HTR-8/SVneo (cell line): Measurements from ENCODE around the gene NOVA2.

Experiments used
- DNase-seq: peaks from one replicate; pipeline ENCODE4 v3.0.0; 2011; ENCODE audit warnings: low spot score, mixed read lengths; ENCODE audit not compliant: insufficient read length
- FAIRE-seq: peaks from 2 replicates; lab custom pipeline; 2011; peaks lifted over from hg19 to GRCh38; lab: Jason Lieb, UNC

Gene NOVA2

DNA sequence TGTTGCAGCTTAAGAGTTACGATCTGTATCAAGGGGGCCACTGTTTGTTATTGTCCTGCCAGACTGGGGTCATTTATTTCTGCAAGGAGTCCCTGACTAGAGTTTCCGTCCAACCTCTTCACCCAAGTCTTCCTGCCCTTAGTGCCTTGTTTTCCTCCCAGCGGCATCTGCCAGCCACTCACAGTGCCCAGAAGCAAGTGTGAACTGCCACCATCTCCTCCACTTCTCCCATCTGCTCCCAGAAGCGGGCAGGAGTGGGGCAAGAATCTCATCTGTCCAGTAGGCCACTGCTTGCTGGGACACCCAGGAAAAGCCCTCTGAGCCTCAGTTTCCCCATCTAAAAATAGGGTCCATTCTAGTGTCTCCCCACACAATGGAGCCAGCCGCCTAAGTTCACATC lies 4.0 kb downstream of the NOVA2 start:
- FAIRE-seq (no peak), DNase-seq (no peak)

DNA sequence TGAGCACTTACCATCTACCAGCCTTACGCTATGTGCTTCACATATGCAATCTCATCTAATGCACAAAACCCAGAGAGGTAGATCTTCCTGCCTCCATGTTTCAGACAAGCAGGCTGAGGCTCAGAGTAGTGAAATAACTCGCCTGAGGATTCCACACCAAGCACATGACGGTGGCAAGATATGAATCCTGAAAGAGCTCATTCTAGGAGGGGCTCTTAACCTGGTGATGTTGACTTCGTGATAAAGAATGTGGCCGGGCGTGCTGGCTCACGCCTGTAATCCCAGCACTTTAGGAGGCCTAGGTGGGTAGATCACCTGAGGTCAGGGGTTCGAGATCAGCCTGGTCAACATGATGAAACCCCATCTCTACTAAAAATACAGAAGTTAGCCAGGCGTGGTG lies 5.0 kb downstream of the NOVA2 start:
- DNase-seq, result no peak
- no peak for FAIRE-seq

DNA sequence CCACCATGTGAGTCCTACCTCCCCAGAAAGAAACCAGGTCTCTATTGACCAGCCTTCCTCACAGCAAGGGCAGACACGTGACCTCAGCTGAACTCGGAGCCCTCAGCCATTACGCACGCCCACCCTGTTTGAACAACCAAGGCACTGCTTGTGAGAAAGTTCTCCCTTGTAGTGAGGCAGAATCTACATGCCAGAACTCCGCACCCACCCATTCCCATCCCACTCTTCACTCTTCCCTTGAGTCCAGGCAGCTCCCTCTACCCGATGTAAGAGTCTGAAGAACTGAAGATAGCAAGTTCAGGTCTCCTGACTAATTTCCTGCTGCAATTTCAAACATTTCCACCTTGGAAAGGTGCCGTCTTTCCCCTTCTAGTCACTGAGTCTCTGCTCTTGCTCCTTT lies 6.4 kb downstream of the NOVA2 start:
- DNase-seq, result no peak
- no peak for FAIRE-seq

DNA sequence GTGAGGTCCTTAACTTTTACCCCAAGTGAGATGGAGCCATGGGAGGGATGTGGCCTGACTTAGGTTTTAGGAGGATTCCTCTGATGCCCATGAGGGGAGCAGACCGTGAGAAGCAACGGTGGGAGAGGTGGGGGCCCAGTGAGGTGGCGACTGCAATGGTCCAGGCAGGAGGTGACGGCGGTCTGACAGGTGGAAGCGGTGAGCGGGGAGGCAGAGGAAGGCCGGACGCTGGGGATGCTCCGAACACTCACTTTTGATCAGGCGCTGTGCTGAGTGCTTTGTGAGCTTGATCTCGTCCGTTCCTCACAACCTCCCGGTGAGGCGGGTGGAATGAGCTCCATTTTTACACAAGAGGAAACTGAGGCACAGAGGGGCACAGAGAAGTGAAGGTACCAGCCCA lies 11.6 kb downstream of the NOVA2 start:
- FAIRE-seq (no peak), DNase-seq (no peak)

DNA sequence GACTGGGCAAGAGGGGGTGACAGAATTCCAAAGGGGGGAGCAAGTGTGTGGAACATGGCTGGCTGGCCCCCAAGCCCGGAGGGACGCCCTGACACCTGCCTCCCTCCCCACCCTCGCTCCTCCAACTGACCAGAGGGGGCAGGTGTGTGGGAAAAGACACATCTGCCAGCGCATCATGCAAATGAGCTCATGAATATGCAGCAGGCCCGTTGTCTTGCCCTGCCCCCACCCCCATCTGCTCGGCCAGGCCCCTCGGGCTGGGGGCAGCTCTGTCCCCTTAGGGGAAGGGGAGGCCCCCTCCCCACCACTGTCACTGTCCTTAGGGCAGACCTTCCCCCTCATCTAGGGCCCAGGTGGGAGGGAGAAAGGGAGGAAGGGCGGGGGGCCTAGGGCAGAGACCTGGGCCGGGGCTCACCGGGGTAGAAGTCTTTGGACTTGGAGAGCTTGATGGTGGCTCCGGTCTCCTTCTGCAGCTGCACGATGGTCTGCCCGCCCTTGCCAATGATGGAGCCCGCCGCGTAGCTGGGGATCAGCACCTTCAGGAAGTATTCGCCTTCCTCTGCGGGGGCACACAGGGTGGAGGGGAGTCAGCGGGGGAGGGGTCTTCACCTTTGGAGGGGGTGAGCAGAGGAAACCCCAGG lies 12.9 kb downstream of the NOVA2 start:
- DNase-seq (no peak), FAIRE-seq (no peak)

DNA sequence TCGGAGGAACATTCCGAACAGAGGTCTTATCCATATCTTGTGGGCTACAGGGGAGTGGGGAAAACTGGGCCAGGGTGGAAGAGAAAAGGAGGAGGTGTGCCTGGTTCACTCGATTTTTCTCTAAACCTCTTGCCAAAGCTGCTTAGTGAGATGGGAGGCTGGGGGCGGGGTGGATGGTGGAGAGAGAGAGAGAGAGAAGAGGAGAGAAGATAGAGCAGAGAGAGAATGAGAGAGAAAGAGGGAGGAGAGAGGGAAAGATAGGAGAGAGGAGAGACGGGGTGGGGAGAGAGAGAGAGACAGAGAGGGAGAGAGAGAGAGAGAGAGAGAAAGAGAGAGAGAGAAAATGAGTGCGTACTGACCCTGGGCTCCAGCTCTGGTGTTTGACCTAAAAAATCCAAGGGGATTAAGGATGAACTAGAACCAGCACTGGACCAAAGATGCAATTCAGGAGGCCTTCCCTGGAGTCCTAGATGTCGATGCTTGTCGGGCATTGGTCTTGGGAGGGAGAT lies 14.1 kb downstream of the NOVA2 start:
- DNase-seq (no peak), FAIRE-seq (no peak)

DNA sequence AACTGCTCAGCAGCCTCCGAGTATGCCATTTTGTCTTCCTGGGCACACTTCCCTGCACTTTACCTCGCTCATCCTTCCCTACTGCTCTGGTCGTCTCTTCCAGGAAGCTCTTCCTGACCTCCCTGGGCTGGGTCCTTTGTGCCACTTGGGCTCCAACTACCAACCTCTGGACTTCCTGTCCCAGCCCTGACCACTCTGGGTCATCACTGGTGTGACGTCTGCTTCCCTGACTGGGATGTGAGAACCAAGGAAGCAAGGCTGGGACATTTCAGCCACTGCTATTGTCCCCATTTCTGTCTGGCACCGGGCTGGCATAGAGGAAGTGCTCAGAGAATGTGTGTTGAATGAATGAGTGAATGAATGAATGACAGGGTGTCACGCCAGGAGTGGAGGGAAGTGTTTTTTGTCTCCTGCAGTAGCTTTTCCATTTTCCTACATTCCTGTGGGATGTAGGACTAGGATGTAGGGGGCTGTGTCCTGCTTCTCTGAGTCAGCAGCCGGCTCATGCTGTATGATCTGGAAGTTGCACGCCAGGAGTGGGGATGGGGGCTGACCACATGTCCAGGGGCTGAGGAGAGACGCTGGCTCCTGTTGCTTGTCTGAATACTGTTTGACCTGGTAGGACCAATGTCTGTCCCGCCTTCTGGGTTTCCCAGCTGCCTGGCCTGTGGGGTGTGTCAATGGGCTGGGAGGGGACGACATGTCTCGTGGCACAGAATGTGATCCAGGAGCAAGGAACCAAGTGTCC lies 14.7 kb downstream of the NOVA2 start:
- no peak for DNase-seq
- FAIRE-seq, result no peak

DNA sequence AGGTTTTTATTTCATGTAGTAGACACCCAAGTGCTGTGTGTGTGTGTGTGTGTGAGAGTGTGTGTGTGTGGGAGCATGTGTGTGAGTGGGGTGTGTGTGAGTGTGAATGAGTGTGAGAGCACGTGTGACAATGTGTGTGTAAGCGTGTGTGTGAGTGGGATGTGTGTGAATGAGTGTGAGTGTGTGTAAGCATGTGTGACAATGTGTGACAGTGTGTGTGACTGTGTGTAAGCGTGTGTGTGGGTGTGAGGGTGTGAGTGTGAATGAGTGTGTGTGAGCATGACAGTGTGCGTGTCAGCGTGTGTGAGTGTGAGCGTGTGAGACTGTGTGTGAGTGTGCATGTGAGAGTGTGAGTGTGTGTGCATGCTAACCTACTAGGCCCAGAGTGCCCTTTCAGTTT lies 15.3 kb downstream of the NOVA2 start:
- DNase-seq (no peak), FAIRE-seq (peak; percentile 94)

DNA sequence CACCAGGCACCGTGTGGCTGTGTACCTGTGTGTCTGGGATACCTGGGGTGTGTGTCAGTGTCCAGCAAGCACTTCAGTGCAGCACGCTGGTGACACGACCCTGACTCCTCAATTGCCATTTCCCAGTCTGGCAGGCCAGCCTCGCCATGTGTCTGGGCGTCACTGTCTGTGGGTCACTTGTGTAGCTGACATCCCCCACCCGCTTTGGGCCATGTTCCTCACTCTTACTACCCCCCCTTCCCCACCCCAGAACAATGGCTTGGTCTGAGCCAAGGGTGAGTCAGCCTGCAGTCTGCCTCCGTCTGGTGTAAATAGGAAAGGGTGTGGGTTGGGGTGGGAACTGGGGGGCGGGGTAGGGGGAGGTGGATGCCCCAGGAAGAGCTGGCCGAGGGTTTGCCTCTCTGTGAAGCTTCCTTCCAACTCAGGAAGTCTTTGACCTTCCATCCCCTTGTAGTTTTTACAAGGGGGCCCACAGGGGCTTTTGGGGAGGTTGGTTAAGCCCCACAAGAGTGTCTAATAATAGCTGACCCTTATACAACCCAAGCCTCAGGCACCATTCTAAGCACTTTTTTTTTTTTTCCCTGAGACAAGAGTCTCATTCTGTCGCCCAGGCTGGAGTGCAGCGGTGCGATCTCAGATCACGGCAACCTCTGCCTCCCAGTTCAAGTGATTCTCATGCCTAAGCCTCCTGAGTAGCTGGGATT lies 17.6 kb downstream of the NOVA2 start:
- FAIRE-seq (no peak), DNase-seq (no peak)

DNA sequence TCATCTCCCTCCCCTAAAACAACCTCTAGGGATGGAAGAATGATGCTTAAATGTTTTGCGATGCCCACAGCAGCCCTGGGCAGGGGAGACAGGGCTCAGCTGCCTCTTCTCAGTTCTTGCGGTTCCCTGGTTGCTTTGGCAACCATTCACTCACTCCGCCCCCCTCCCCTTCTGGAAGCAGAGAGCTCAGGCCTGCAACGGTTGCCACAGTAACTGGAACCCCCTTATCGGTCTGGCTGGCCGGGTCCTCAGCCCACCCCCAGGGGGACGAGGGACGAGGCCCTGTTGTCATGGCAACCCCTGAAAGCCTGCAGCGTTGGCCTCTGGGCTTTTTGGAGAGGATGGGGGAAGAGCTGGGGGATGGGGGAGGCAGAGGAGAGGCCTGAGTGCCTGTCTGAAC lies 19.5 kb downstream of the NOVA2 start:
- DNase-seq (no peak), FAIRE-seq (no peak)

DNA sequence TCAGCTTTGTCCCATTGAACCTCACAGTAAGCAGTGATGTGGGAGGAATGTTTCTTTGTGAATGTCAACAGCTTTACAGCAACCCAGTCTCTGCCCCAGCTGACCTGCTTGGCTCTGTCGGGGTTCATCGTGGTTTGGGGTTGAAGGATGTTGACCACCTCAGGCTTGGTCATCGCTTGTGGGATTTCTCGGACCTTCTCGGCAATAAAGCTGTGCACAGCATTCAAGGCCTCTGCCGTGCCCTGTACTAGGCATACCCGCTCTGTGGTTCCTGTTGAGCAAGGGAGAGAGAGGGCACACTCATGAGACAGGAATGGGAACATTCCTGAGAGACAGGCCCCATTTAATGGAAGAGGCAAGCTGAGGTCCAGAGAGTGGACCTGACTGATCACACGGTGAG lies 20.0 kb downstream of the NOVA2 start:
- FAIRE-seq (no peak), DNase-seq (no peak)

DNA sequence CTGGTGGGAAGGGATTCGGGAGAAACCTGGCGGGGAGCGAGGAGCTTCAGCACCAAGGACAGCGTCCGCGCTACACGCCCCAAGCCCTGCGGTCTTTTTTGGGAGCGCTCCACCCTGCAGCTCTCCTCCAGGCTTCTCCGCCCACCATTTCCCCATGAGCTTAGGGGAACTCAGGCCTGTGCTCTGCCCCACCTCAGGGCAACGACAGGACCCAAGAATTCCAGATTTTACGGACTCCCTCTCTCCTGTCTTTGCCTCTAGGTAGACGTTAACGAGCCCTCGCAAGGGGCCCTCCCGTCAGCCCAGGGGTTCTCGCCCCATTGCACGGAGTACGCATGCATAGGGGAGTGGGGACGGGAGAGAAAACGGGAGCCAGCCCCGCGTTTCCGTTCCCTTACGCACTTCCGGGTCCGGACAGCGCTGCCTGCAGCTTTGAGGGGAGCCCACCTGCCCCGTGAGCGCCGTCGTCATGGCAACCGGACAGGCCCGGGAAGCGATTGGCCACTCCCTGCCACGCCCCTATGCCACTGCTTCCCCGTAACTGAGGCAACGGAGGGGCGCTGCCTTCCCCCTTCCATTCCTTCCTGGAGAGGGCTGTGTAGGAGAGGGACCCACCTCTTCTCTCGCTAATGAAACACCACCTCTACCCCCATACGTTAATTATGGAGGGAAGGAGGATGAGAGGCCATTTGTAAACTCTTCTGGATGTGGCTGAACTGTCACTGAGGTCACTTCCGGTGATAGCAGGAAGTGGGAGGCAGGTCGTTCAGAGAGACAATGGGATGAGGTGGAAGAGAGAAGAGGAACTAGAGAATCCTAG lies 20.8 kb downstream of the NOVA2 start:
- DNase-seq (peak; percentile 66), FAIRE-seq (no peak)

DNA sequence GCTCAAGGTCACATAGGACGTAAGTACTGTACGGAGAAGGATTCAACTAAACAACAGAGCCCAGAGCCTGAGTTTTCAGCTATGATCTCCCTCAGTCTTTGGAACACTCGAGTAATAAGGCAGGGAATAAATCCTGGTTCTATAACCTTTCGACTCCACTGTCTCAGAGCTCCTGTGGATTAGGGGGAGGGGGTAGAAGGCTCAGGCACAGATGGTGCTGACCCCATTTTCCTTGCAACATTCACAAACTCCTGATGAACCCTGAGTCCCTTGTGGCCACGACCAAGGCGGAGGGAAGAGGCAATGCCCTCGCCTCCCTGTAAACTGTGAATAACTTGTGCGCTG lies 21.4 kb downstream of the NOVA2 start:
- FAIRE-seq (no peak), DNase-seq (no peak)

DNA sequence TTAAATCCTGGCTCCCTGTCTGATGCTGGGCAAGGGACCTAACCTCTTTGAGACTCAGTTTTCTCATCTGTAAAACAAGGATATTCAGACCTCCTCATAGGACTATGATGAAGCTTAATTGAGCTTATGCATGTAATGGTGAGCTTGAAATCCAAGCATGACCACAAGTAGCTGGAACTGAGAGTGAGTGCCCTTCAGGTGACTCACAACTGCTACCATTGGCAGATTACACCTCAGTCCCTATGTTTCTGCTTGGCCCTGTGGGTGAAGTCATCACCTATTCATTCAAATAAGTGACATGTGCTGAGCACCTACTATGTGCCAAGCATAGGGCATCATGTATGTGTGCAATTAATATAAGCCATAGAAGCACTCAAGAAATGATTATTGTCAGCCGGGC lies 25.7 kb downstream of the NOVA2 start:
- FAIRE-seq, result no peak
- DNase-seq, result no peak

DNA sequence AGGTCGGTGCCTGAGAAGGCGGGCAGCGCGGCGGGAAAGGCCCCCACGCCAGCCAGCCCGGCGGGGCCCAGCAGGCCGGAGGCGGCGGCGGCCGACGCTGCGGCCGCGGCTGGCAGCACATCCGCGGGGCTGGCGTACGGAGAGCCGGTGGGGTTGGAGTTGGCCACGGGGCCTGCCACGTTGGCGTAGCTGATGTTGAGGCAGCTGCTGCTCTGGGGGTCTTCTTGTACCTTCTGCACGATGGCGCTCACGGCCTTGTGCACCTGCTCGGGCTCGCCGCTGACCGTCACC lies 33.2 kb downstream of the NOVA2 start:
- DNase-seq (no peak), FAIRE-seq (no peak)

DNA sequence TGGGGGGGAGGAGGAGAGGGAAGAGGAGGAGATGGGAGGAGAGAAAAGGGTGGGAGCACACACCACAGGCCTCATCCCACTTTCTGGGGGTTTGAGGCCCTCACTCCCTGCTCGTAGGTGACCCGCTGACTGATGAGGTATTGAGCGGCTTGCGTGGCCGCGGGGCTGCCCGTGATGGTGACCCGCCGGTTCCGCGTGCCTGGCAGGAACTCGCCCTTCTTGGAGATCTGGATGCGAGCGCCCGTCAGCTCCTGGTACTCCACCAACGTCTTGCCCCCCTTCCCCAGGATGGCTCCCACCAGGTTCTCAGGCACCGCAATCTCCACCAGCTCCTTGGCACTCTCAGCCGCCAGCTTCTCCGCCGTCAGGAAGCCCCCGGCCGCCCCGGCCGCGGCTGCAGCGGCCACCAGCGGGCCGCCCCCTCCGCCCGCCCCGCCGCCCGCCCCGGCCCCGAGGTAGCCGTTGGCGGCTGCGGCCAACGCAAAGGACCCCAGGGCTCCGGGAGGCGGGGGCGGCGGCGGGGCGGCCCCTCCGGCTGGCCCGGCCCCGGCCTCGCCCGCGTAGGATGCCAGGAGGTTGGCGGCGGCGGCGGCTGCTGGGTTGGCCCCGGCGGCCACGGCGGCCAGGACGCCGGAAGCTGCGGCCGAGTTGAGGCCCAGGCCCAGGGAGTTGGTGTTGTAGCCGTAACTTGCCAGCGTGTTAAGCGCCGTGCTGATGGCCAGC lies 33.7 kb downstream of the NOVA2 start:
- FAIRE-seq, result no peak

DNA sequence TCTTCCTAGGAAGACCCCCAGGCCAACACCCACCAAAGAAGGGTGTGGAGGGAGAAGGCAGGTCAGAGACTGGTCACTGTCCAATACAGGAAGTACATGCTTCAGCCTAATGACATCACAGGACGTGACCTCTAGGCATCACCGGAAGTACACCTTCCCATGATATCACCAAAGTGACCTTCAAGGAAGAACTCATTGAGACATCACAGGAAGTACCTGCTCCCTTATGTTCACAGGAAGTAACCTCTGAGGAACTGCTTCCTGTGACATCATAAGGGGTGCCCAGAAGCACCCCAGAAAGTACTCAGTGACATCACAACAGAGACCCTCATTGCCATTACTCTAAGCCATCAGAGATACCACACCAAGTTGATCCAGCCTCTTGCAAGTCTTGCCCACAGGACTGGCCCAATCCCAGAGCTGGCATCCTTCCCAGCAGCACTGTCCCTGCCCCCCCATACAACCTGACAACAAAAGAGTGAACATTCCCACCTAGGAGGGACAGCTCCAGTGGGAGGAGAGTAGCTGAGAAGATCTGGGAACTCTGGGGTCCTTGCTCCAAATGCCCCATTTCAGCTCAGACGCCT lies 34.8 kb downstream of the NOVA2 start:
- FAIRE-seq (no peak), DNase-seq (no peak)

More for the DNA sequence above, 33.7 kb downstream of the NOVA2 start:
- no peak for DNase-seq

DNA sequence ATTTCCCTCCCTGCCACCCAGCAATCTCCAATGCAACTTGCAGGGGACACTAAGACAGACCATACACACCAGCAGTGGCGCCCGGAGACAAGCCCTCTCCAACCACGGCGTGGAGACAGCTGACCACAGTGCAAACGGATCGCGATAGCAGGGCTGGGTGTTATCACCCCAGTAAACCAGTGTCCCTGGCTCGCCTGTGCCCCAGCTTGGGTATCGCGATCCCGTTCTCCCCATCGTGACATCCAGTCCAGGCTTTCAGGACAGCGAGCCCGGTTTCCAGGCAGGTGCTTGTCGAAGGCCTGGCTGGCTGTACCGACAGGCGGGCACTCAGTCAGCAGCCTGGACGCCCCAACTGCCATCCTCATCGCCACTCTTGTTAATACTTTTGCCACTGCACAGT lies 38.4 kb downstream of the NOVA2 start:
- DNase-seq (no peak), FAIRE-seq (no peak)

DNA sequence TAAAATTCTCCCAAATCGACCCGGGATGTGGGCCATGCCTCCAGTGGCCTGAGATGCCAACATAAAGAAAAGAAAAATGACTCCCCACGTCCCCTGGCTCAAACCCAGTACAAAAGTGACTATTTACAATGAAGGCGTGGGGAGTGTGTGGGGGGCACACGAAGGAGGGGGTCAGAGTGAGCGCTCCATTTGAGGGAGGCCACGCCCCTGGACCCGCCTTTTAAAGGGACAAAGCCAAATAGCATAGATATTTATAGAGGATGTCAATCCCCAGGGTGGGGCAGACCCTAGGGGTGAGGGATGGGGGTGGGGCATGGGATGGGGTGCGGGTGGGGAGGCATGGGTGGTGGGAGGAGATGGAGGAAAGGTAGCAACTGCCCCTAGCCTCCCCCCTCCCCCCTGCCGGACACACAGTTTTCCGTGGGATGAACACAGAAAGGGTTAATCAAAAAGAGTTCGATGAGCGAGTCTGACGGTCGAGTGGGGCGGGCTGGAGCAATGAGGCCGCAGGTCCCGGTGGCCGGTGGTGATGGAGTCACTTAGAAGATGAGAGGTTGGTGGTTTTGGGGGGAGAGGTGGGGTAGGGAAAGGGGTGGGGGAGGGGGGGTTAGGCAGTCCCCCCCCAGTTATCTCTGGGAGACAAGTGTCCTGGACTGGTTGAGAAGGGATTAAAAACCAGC lies 39.0 kb downstream of the NOVA2 start:
- FAIRE-seq (no peak), DNase-seq (no peak)
